Upper lobe of right lung (tissue), 1 donor: Measurements from ENCODE around the gene PER3. TPM values are rescaled to one million over a fixed set of nuclear protein-coding genes. Genes with fewer than 3 reads are reported as not detected.

ENCODE experiments used
- ATAC-seq: fragments of 200-7000 bp; cut with Tn5 transposase; one replicate; pipeline ENCODE4 v1.9.1; 2020; ENCODE audit warnings: mild to moderate bottlenecking, moderate library complexity
- DNase-seq: peaks from one replicate; pipeline ENCODE4 v3.0.0-alpha.2; 2020
- H3K27ac ChIP-seq: fragments of 200-600 bp; one replicate; pipeline ENCODE4 v1.8.0; 2022
- H3K27me3 ChIP-seq: fragments of 200-600 bp; one replicate; pipeline ENCODE4 v1.8.0; 2022; ENCODE audit warnings: mild to moderate bottlenecking
- H3K36me3 ChIP-seq: fragments of 200-600 bp; one replicate; pipeline ENCODE4 v1.8.0; 2022
- H3K4me1 ChIP-seq: fragments of 200-600 bp; one replicate; pipeline ENCODE4 v1.8.0; 2022
- H3K4me3 ChIP-seq: fragments of 200-600 bp; one replicate; pipeline ENCODE4 v1.8.0; 2022; ENCODE audit warnings: mild to moderate bottlenecking
- H3K9me3 ChIP-seq: fragments of 200-600 bp; one replicate; pipeline ENCODE4 v1.8.0; 2022
- CTCF ChIP-seq: fragments of 200-600 bp; IDR thresholded peaks from one replicate; pipeline ENCODE4 v1.8.0; 2022; ENCODE audit warnings: antibody characterized with exemption
- intact Hi-C: fragments of 100-400 bp; cut with DNase I; formaldehyde crosslinking; loops from one replicate; pipeline ENCODE4 v1.11.0; 2022
- total RNA-seq: library from RNA; stranded (reverse); fragmentation: NEBNext Ultra II Directional; extraction: Animal tissue kit (Norgen Biotek cat#: 25700); gene quantifications from one replicate; pipeline ENCODE4 v1.2.1, GENCODE V29; 2021
- donor health status: DM: no; HTN: yes; CAD: no; lungs with severe emphysema.

PER3 gene
- total RNA-seq, 1 donor from 2014 or later, result 47.1 TPM

DNA sequence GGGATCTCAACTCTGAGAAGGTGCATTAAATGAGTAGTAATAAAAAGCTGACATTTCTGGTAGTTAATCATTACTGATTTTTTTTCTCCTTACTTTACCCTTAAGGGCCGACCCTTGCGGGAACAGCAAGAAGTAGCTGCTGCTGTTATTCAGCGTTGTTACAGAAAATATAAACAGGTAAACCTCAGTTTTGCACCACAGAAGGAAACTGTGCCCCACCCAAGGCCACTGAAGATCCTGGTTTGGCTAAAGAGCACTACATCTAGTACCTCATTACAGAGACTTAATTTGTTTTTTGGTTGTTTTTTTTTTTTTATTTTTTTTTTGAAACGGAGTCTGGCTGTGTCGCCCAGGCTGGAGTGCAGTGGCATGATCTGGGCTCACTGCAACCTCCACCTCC is 36.5 kb upstream of the PER3 start:
- no peaks in the 10 kb centered on the region for H3K27me3 ChIP-seq
- no peak for TF ChIP-seq CTCF
- H3K27ac ChIP-seq, result no peak overlapping the region
- DNase-seq (no peak), ATAC-seq (no peak)
- intact Hi-C loops, result no loop called here
- no peaks in the 10 kb centered on the region for H3K36me3 ChIP-seq
- peaks cover 5% of the 10 kb centered on the region for H3K4me1 ChIP-seq
- H3K4me3 ChIP-seq, result no peak overlapping the region
- no peaks in the 10 kb centered on the region for H3K9me3 ChIP-seq

- no peak for TF ChIP-seq CTCF
- H3K36me3 ChIP-seq, result no peaks in the 10 kb centered on the region
- no peak overlapping the region for H3K27ac ChIP-seq
- DNase-seq, result no peak
- H3K4me1 ChIP-seq, result peaks cover 16% of the 10 kb centered on the region
- H3K4me3 ChIP-seq, result no peak overlapping the region
- no peaks in the 10 kb centered on the region for H3K9me3 ChIP-seq
- no peaks in the 10 kb centered on the region for H3K27me3 ChIP-seq
- intact Hi-C loops, result no loop called here
- no peak for ATAC-seq
Measured at GRCh38 chr1:7749126-7749525, 35.0 kb upstream of the PER3 start.

DNA sequence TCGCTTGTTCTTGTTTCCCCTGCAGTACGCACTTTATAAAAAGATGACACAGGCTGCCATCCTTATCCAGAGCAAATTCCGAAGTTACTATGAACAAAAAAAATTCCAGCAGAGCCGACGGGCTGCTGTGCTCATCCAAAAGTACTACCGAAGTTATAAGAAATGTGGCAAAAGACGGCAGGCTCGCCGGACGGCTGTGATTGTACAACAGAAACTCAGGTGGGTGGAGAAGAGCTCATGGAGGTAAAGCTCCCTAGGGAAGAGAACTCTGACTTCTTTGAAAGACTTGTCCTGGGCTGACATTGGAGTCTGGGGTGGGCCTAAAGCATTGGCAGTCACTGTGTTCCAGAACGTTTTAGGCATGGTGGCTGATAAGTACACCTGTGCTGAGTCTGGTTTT is 32.9 kb upstream of the PER3 start:
- peaks cover 16% of the 10 kb centered on the region for H3K4me1 ChIP-seq
- H3K36me3 ChIP-seq, result no peaks in the 10 kb centered on the region
- TF ChIP-seq CTCF, result no peak
- no peaks in the 10 kb centered on the region for H3K27me3 ChIP-seq
- H3K9me3 ChIP-seq, result no peaks in the 10 kb centered on the region
- intact Hi-C loops, result loop anchor here (5.0 kb wide), 1 partner anchor 84 kb away; no protein-coding TSS in a partner anchor
- no peak overlapping the region for H3K27ac ChIP-seq
- H3K4me3 ChIP-seq, result no peak overlapping the region
- ATAC-seq (no peak), DNase-seq (no peak)

DNA sequence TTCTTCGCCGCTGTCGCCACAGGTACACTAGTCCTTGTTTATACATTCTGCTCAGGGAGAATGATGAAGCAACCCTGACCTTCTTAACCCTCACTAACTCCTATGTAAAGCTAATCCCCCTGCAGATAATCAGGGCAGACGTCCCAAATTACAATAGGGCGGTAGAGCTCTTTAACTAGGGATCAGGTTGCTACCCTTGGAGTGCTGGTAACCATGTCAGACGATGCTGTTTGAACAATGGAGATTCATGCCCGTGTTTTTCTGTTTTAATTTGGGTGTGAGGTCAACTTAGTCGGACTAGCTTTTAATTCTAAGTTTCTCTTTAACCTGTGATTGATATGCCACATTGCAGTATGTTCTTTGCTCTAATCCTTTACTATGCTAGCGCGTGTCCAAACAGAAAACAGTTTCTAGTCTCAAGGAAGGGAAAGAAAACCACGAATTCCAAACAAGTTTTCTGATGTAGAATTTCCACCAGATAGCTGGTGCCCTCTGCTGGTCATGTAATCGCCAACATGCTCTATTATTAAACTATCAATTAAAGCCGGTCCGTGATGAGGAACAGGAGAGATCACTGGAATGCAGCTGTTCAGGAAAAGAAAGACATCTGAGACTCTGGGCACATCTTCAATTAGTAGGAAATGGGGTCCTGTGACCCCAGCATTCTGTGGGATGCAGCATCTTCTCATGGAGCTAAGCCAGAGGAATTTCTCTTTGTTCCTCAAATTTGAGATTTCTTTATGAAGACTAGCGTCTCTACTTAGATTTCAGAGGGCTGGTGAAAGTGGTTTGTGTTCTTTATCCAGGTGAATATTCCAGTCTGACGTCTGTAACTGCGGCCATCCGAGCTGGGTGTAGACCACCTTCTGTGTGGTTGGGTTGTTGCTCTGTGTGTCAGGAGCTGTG is 31.3 kb upstream of the PER3 start:
- Histone ChIP-seq H3K36me3 (no peaks in the 10 kb centered on the region), H3K9me3 (no peaks in the 10 kb centered on the region), H3K27ac (peak overlapping the region; percentile 2), H3K4me3 (peak overlapping the region; percentile 27), H3K4me1 (peaks cover 16% of the 10 kb centered on the region), H3K27me3 (no peaks in the 10 kb centered on the region)
- peak; percentile 88 for ATAC-seq
- TF ChIP-seq CTCF, result peak; percentile 82
- intact Hi-C loops, result loop anchor here (5.0 kb wide), 1 partner anchor 85 kb away; no protein-coding TSS in a partner anchor
- no peak for DNase-seq

- no peak overlapping the region for H3K4me3 ChIP-seq
- no peak for DNase-seq
- TF ChIP-seq CTCF, result no peak
- intact Hi-C loops, result loop anchor here (5.0 kb wide), 1 partner anchor 86 kb away; no protein-coding TSS in a partner anchor
- no peaks in the 10 kb centered on the region for H3K9me3 ChIP-seq
- no peaks in the 10 kb centered on the region for H3K27me3 ChIP-seq
- ATAC-seq, result peak; percentile 36
- H3K27ac ChIP-seq, result no peak overlapping the region
- no peaks in the 10 kb centered on the region for H3K36me3 ChIP-seq
- peaks cover 16% of the 10 kb centered on the region for H3K4me1 ChIP-seq
Measured at GRCh38 chr1:7753641-7754040, 30.4 kb upstream of the PER3 start.
